GM19468 (cell line): ENCODE measurements around the gene ATXN1.

ENCODE experiments used
- ATAC-seq: cut with Tn5 transposase; IDR thresholded peaks from one replicate; pipeline ENCODE4 v1.9.1; 2021; ENCODE audit warnings: mild to moderate bottlenecking, moderate library complexity, moderate number of reproducible peaks; ENCODE audit not compliant: unreplicated experiment; ENCODE audit errors: extremely low read depth

Gene ATXN1

DNA sequence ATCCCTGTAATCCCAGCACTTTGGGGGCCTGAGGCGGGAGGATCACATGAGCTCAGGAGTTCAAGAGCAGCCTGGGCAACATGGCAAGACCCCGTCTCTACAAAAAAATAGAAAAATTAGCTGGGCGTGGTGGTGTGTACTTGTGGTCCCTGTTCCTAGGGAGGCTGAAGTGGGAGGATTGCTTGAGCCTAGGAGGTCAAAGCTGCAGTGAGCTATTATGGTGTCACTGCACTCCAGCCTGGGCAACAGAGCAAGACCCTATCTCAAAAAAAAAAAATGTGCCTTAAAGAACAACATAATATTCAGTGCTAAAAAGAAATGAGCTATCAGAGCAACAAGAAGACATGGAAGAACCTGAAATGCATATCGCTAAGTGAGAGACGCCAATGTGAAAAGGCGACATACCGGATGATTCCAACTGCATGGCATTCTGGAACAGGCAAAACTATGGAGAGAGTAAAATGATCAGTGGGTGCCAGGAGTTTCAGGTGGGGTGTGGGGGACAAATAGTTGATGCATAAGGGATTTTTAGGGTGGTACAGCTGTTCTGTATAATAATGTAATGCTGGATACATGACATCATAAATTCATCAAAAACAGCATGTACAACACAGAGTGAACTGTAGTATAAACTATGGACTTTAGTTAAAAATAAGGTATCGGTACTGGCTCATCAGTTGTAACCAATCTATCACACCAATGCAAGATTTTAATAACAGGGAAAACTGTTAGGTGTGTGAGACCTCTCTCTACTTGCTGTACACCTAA is 442.1 kb downstream of the ATXN1 start:
- no peak for ATAC-seq

DNA sequence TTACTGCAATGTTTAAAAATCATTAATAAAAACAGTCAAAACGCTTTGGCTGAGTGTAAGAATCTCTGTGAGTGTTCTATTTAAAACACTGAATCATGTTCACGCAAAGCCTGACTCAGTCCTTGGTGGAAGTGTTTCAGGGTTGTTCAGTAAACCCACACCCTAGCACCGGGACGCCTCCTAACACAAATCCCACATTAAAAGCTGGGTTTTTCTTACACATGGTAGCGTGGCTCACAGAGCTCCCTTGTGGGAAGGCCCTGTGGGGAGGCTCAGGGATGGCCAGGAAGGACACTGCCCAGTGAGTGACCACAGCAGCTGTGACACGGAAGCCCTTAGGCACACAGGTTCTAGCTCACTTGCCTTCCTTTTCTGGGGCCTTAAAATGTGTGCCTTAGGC is 442.7 kb downstream of the ATXN1 start:
- no peak for ATAC-seq

DNA sequence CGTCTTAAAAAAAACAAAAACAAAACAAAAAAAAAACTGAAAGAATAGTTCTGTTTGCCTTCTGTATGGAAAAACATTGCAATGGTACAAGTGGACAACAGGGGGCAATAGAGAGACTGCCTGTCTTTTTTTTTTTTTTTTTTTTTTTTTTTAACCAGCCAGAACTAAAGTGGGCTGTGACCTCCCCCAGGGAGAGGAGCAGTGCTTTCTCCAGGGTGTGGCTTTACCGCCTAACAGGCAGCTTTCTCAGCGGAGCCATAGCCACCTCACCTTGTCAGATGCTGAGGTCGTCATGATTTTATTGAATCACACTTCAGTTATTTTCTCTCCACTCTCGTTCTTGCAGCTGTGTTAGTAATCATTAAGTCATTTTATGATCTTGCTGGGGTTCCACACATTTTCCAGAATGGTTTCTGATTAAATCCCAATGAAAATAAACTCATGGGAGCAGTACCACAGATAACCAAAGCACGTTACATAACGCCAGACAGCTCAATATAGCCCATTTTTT is 444.5 kb downstream of the ATXN1 start:
- no peak for ATAC-seq

DNA sequence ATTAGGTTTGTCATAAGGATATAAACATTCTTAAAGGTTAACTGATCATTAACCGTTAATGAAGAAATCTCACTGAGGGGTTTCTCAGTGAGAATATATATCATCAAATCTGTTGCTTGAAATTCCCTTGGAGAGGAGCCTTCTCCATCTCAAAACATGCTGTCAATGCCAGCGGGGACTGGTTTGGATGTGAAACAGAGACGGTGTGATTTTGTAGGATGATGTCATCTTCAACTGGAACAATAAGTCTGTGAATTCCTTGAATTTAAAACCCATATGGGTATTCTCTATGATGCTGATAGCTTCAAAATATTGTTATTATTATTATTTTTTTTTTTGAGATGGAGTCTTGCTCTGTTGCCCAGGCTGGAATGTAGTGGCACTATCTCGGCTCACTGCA is 447.0 kb downstream of the ATXN1 start:
- ATAC-seq, result no peak

DNA sequence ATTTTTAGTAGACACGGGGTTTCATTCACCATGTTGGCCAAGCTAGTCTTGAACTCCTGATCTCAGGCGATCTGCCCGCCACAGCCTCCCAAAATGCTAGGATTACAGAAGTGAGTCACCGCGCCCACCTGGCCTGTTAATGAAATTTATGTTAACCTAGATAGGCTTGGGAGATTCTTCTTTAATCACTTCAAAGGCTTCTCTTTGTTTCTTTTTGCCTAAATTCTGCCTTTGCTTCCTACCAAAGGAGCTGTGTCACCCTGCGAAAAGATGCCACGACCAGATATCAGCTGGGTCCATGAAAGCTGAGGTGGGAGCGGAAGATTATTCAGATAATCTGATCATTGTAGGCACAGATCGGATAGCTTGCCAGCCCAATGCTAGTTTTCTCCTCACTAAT is 447.5 kb downstream of the ATXN1 start:
- no peak for ATAC-seq

DNA sequence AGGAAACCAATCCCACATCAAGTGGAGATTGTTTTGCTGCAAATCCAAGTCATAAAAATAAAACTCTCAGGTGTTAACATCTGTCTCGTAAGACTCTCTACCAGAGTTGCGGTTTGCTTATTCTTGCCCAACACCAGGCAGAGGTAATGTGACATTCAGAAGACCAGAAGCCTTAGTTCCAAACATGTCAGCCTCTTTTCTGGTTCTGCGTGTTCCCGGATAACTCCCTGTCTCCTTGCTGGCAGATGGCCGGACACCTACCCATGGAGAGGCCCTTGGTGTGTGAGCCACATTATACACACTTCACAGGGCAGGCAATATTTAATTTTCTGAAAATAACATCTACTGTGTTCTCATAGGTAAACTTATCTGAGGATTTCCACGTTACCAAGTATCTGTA is 449.5 kb downstream of the ATXN1 start:
- no peak for ATAC-seq

DNA sequence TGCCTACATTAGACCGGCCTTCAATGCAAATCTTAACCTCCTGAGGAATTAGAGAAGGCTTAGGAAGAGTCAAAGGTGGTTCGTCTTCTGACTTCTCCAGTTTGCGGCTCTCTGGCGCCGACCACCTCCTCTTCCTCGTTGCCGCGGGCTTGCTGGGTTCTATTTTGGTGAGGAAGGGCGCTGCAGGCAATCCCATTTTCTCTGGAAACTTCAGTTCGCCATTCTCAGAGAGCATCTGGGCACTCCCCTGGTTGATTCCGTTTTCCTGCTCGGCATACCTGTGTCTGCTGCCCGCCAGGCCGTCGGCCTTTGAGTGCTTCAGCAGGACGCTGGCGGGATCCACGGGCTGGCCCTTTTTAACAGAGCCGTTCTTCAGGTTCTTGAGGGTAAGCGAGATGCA is 454.9 kb downstream of the ATXN1 start:
- no peak for ATAC-seq

DNA sequence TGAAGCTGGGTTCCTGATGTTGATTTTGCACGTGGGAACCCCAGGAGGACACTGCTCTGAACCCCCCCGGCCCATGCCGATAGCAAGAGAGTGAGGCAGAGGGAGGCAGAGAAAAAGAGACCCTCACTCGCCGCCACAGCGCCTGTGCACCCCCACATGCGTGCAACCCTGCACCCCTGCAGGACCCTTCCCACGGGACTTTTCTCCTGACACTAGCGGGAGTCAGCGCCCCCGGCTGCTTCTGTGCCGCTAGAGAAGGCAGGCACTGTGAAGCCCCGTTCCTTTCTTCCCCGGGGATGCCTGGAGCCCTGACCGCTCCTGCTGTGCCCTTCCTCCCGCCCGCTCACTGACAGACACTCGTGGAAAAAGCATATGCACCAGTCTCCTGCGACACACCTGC is 455.5 kb downstream of the ATXN1 start:
- ATAC-seq, result no peak

DNA sequence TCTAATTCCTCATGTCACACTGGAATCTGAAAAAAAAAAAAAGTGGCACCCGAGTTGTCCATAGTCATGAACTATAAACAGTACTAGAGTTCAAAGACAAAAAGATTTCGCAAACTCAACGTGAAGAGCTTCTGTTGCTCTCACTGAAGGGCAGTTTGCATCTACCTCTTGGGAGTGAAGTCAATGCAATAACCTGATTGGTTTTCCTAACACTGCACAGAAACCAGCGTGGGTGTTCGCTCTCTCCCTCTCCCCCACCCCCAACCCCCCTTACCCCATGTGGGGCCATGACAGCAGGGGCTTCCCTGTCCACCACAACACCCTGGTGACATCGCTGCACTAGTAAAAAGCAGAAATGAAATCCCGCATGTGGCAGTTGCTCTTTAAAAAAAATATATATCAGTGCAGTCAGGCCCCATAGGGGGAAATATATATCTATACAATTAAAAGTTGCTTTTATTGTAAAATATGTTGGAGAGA is 456.0 kb downstream of the ATXN1 start:
- no peak for ATAC-seq

DNA sequence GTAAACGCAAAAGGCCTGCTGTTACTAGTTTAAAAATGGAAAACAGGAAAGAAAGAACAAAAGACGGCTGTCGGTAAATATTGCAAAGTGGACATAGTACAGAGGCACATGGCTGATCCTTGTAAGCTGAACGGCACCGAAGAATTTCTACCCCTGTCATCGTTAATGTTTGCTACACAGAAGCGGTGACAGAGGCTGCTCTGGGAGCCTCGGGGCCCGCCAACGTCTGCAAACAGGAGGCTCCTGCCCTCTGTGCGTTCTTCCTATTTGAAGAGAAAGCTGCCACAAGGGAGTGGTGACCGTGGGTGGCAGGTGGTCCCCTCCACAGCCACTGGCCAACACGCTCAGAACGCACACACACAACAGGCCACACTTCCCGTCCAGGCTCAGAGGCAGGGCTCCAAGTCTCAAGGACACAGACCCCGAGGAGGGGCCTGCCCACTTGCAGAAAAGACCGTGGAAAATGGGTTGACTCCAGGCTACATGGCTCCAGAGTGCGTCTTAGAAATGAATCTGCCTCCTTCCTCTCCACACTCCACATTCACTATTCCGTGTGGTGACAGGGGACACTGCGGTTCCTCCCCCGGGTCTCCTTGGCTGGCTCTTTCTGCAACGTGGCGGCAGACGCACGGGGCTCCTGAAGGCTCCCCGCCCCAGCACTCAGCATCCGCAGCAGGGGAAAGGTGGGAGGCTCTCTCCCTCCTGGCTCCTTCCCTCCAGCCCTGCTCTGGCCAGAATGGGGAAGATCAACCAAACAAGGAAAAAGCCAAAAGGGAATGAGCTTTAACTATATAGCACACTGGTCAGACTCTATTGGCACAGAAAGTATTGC is 458.3 kb downstream of the ATXN1 start:
- no peak for ATAC-seq

DNA sequence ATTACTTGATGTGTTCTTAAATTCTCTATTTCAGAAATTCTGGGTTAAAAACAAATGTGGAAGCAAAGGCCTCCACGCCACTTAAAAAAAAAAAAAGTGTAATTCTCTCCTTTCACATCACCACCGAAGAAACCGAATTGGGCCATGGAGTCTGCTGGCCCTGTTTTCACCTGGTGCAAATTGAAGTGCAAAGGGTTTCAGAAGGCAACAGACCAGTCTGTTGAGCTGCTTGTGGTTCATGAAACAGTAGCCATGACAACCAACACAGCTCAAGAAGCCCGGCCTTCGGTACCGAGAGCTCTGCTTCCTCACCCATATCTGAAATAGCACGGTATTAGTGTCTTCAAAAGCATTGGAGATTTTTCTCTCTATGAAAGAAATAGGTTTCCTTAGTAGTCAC is 459.7 kb downstream of the ATXN1 start:
- no peak for ATAC-seq

DNA sequence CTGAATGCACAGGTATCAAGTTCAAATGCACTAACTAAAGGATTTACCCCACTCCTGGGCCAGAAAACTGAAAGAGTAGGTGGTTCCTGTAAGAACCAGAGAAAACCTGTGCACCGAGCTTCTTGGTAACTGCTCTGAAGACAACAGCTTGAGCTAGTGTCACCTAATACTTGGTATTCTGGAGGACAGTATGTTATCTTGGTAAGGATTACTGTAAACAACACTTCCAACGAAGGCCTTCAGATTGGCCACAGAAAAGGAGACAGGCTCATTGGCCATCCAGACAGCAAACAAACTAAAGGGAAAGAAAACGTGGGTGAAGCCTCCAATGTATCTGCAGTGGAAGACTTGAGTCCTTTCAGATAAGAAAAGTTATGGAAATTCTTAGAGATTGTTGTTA is 461.4 kb downstream of the ATXN1 start:
- ATAC-seq, result no peak

DNA sequence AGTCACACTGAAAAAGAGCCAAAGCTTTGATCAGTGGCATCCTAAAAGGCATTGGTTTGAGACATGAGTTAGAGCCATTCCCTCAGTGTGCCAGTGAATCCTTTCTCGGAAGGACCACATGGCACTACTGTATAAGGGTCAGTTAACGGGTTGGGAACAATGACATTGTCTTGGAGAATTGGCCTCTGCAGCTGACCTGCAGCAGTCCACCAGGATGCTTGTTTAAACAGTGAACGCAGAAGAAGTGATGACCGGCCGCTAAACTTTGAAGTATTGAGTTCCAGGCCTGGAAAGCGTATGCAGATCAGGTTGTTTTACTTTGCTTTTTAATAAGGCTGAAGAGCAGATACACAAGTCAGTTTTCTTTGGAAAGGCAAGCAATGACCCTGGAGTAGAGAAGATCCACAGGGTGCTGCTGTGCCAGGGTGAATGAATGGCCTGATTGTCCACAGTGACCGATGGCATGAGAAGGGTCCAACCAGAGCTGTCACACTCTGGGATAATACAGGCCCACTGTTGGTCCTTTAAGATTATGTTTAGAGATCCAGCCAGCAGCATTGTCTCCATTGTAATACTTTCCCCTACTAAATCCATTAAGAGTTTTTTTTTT is 465.1 kb downstream of the ATXN1 start:
- ATAC-seq, result no peak

DNA sequence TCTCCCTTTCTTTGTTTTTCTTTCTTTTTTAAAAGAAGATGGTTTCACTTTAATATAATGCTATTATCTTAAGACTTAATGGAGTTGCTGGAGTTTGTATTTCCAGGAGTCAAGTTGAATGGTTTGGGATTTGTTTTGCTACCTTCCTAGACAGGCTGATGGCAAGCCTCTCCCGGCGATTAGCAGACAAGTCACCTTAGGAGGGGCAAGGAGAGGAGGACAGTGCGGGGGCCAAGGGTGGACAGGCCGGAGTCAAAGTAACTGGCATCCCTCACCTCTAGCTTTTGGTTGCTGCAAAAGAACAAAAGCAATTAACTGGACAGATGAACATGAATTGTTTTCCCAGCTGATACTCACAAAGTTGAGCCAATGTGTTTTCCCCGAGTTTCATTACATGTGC is 465.8 kb downstream of the ATXN1 start:
- ATAC-seq, result no peak

DNA sequence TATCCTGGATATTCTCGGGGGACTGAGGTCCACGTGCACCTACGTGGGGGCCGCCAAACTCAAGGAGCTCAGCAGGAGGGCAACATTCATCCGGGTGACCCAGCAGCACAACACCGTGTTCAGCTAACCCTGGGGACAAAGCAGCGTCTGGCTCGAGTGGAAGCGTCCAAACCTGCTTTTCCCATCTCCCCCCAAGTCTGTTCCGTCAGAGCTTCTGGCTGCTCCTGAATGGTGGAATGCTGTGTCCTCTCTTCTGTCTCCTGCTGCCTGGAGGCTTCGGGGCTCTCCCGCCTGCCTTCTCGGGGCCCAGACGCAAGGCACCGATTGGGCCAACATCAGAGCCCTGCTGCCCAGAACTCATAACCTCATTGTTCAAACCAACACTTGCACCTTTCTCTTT is 466.2 kb downstream of the ATXN1 start:
- ATAC-seq, result no peak

DNA sequence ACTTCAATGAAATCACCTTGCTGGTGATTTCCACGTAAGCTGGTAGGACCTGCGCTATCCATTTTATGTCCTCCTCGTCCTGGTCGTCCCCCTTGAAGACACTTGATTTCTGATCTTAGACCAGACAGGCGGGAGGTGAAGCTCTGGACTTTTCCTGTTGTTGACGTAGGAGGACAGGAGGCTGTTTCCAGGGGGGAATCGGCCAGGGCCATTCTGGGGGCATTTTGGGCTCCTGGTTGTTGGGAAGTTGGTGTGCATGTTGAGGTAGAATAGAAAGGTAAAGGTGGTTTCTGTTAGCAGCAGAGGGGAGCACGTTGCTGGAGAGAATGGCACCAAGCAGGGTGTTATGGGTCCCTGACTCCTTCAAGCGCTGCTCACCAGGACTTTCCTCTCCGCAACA is 466.9 kb downstream of the ATXN1 start:
- no peak for ATAC-seq

DNA sequence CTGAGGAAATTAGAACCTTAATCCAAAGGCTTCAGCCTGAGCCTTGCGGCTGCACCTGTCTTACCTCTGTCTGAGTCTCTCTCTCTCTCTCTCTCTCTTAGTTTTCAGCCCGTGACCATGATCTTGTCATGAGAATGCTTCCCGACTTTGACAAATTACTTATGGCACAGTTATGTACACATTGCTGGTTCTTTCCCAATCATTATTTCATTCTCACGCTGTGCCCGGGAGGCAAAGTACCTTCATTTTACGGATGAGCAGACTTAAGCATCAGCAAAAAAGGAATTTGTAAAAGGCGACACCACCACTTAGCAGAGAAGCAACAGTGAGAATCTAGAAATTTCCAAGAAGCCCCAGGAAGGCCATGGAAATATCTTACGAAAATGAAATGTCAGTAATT is 468.3 kb downstream of the ATXN1 start:
- ATAC-seq, result no peak

DNA sequence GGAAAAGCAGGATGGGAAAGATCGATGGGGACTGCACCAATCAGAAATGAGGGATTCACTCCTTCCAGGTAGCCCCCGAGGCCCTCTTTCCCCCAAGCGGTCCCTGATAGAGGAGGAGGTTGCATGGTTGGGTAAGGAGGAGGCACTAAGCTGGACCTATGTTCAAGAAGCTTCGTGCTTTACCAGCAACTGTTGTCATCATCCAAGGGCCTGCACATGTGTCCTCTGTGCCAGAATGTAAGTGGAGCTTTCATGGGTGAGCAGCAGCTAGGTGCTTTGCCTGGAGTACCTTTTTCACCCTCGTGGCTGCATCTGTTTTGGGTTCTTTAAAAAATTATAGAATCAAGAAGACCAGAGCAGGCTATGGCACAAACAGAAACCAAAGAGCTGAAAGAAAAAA is 468.8 kb downstream of the ATXN1 start:
- no peak for ATAC-seq

DNA sequence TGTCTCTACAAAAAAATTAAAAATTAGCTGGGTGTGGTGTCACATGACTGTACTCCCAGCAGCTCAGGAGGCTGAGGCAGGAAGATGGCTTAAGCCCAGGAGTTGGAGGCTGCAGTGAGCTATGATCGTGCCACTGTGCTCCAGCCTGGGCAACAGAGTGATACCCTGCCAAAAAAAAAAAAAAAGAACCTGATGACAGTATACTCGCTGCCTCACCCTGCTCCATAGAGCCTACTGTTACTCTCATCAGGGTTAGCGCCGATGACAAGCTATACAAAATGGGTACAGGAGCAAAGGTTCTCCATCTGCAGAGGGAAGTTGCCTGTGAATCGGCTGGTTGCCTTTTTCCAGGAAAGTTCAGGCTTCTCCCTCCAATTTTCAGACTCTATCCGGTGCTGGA is 469.5 kb downstream of the ATXN1 start:
- no peak for ATAC-seq

DNA sequence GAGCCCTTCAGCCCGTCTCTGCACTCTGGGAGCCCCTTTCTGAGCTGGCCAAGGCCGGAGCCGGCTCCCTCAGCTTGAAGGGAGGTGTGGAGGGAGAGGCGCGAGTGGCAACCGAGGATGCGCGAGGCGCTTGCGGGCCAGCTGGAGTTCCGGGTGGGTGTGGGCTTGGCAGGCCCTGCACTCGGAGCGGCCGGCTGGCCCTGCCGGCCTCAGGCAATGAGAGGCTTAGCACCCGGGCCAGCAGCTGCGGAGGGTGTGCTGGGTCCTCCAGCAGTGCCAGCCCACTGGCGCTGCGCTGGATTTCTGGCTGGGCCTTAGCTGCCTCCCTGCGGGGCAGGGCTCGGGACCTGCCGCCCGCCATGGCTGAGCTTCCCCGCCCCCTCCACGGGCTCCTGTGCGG is 473.1 kb downstream of the ATXN1 start:
- no peak for ATAC-seq

DNA sequence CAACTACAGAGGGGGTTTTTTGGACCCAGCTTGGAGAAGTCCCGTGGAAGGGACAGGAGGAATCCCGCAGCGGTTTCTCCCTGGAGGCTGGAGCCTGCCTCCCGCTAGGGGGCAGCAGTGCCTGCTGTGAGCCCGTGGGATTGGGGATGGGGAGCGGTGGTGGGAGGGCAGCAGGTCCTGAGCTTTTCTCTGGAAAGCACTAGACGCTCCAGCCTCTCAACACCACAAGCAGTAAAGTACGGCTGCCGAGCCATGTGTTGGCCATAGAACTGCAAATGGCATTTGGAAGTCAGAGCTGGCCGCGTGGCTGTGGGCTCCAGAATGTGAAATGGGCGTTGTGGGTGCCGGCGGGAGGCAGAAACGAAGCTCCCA is 475.1 kb downstream of the ATXN1 start:
- ATAC-seq, result no peak
